HepG2 (cell line): Measurements from ENCODE around the gene CHAF1A. TPM values are rescaled to one million over a fixed set of nuclear protein-coding genes. Genes with fewer than 3 reads are reported as not detected.

Source experiments
- ARID4A ChIP-seq: sonication (generic); formaldehyde crosslinking; IDR thresholded peaks from 2 replicates; pipeline ENCODE4 v1.5.0; 2020; ENCODE audit warnings: mild to moderate bottlenecking, missing genetic modification reagents, borderline replicate concordance
- CBFB ChIP-seq: sonication (generic); formaldehyde crosslinking; IDR thresholded peaks from 2 replicates; pipeline ENCODE4 v1.4.0; 2020; ENCODE audit warnings: missing genetic modification reagents
- CENPX ChIP-seq: sonication (generic); formaldehyde crosslinking; IDR thresholded peaks from 2 replicates; pipeline ENCODE4 v1.9.0; 2021; ENCODE audit warnings: mild to moderate bottlenecking, missing genetic modification reagents, moderate library complexity
- DMTF1 ChIP-seq: sonication (generic); formaldehyde crosslinking; IDR thresholded peaks from 2 replicates; pipeline ENCODE4 v1.4.0; 2020; ENCODE audit warnings: mild to moderate bottlenecking, missing genetic modification reagents
- MAFK ChIP-seq, 2 experiments: IDR thresholded peaks in 1 of 2; conservative IDR thresholded peaks in 1 of 2; 2 replicates each; pipeline ENCODE4 v1.6.1; 2011; ENCODE audit warnings: improper control_type of control experiment in 2 of 2, low read length in 2 of 2
- MLXIP ChIP-seq: sonication (generic); formaldehyde crosslinking; IDR thresholded peaks from 2 replicates; pipeline ENCODE4 v1.9.0; 2021; ENCODE audit warnings: missing genetic modification reagents, borderline replicate concordance
- NFRKB ChIP-seq: fragments of 450-650 bp; IDR thresholded peaks from 2 replicates; pipeline ENCODE4 v1.6.1; 2017
- NR2C2 ChIP-seq: sonication (generic); formaldehyde crosslinking; IDR thresholded peaks from 2 replicates; pipeline ENCODE4 v1.4.0; 2020; ENCODE audit warnings: missing genetic modification reagents, mild to moderate bottlenecking, moderate library complexity, borderline replicate concordance
- ONECUT2 ChIP-seq: sonication (generic); formaldehyde crosslinking; IDR thresholded peaks from 2 replicates; pipeline ENCODE4 v1.4.0; 2020; ENCODE audit warnings: missing genetic modification reagents
- PHB2 ChIP-seq: fragments of 450-650 bp; IDR thresholded peaks from 2 replicates; pipeline ENCODE4 v1.6.1; 2018; ENCODE audit not compliant: partially characterized antibody
- SOX6 ChIP-seq, 2 experiments: fragments of 450-650 bp in 1 of 2; sonication (generic) in 1 of 2; formaldehyde crosslinking in 1 of 2; IDR thresholded peaks; 2 replicates each; pipeline versions ENCODE4 v1.4.0 to v1.6.1; 2017 to 2020; ENCODE audit warnings: antibody characterized with exemption in 1 of 2, mild to moderate bottlenecking in 1 of 2, missing genetic modification reagents in 1 of 2
- SP2 ChIP-seq: sonication (generic); formaldehyde crosslinking; IDR thresholded peaks from 2 replicates; pipeline ENCODE4 v1.5.1; 2020; ENCODE audit warnings: mild to moderate bottlenecking, missing genetic modification reagents
- THYN1 ChIP-seq: sonication (generic); formaldehyde crosslinking; IDR thresholded peaks from 2 replicates; pipeline ENCODE4 v1.8.1; 2023; ENCODE audit warnings: low read depth, mild to moderate bottlenecking, moderate library complexity, missing genetic modification reagents, borderline replicate concordance
- ZC3H4 ChIP-seq: sonication (generic); formaldehyde crosslinking; IDR thresholded peaks from 2 replicates; pipeline ENCODE4 v1.4.0; 2020; ENCODE audit warnings: missing genetic modification reagents, borderline replicate concordance
- ZNF143 ChIP-seq: sonication (generic); formaldehyde crosslinking; IDR thresholded peaks from 2 replicates; pipeline ENCODE4 v1.4.0; 2020; ENCODE audit warnings: missing genetic modification reagents
- ZNF550 ChIP-seq: sonication (generic); formaldehyde crosslinking; IDR thresholded peaks from 2 replicates; pipeline ENCODE4 v1.4.0; 2020; ENCODE audit warnings: mild to moderate bottlenecking, missing genetic modification reagents, borderline replicate concordance
- ZNF780A ChIP-seq: sonication (generic); formaldehyde crosslinking; IDR thresholded peaks from 2 replicates; pipeline ENCODE4 v1.8.0; 2022; ENCODE audit warnings: mild to moderate bottlenecking, missing genetic modification reagents, moderate library complexity
- polyA plus RNA-seq, 8 experiments: library from polyadenylated mRNA; depleted of rRNA in 3 of 8; stranded (reverse) in 7 of 8; unstranded in 1 of 8; fragments of >200 nt; fragmentation: Illumina TruSeq in 4 of 8; extraction: Trizol in 4 of 8; gene quantifications; 2 replicates each; pipeline versions ENCODE4 v1.2.1 to v1.2.3, GENCODE V29; 2011 to 2016; ENCODE audit warnings: low read depth in 4 of 8, missing spikeins in 1 of 8, mixed read lengths in 1 of 8; ENCODE audit not compliant: insufficient read depth in 1 of 8
- total RNA-seq, 5 experiments: library from RNA; depleted of rRNA; stranded (reverse); fragments of >200 nt; fragmentation: Illumina TruSeq; extraction: Trizol; gene quantifications; 2 replicates each; pipeline ENCODE4 v1.2.3, GENCODE V29; 2016; ENCODE audit warnings: low read depth in 1 of 5

CHAF1A gene
- total and polyA plus RNA-seq, 2 of the 13 experiments (the other 11 are each of a cell fraction or from before 2014, with no cell fraction given), result 11.0 to 34.8 TPM

- TF ChIP-seq ZNF550 (no peak), SP2 (no peak), ZNF780A (CRISPR knock-in tag) (no peak), ZNF143 (CRISPR knock-in tag) (no peak), CENPX (CRISPR knock-in tag) (no peak), PHB2 (peak; percentile 77), ARID4A (no peak), DMTF1 (CRISPR knock-in tag) (no peak), CBFB (no peak), ZC3H4 (CRISPR knock-in tag) (no peak), ONECUT2 (CRISPR knock-in tag) (no peak), NR2C2 (CRISPR knock-in tag) (no peak), THYN1 (CRISPR knock-in tag) (no peak), MLXIP (CRISPR knock-in tag) (no peak), NFRKB (0 out of 2 replicates have a peak, but pooled peaks have one; percentile 7), SOX6 (IDR thresholded peaks at IDR 0.05) (peak; percentile 67; the same call in 1 of the 2 replicates), SOX6 (CRISPR knock-in tag; IDR thresholded peaks at IDR 0.05) (no peak), MAFK (conservative IDR thresholded peaks at IDR 0.05 in 1 of 2, IDR thresholded peaks at IDR 0.05 in 1 of 2; ENCODE audit: low read length in 2 of 2) (no peak)
Measured at GRCh38 chr19:4492337-4493103, 90.1 kb downstream of the CHAF1A start (continued).
